Measurements from ENCODE around the gene BMPR2.
"Not testable (repeated sequence)": the region's sequence is repeated elsewhere in the genome, so short reads cannot be mapped to it uniquely, and the experiment has no call there.

The BMPR2 gene

DNA sequence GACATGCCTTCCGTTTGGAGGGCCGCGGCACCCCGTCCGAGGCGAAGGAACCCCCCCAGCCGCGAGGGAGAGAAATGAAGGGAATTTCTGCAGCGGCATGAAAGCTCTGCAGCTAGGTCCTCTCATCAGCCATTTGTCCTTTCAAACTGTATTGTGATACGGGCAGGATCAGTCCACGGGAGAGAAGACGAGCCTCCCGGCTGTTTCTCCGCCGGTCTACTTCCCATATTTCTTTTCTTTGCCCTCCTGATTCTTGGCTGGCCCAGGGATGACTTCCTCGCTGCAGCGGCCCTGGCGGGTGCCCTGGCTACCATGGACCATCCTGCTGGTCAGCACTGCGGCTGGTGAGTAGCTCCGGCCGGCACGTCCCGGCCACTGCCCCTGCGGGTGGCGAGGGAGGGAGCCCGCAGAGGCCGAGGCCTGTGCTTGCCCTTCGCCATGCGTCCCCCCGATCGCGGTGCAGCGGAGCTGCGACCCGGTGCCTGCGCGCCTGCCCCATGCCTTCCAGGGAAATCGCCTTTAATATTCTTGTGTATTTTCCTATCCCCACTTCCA lies 1.2 kb downstream of the BMPR2 start:
- in situ Hi-C loops (cut with HindIII; ENCODE audit: low pct_ligation_motif_present, low pct_unique_long_range_greater_than_20kb, low sequenced_read_pairs): no loop called here
- DNase-seq: peak; percentile 57

DNA sequence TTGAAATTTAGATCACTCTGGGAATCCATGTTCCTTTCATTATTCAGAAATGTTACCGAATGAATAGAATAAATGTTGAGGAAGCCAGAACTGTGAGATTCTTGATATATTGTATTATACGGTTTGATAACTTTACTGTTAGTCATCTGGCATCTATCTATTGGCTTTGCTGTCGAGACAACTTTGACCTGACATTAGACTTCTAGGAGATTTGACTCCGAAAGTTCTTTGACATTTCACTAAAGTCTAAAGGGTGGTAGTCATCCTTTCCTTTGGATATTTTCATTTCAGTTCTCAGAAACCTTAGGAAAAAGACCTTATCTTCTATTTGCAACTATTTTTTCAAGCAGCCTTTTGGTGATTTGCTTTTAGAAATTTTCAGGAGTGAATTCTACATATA lies 1.9 kb downstream of the BMPR2 start:
- peak; percentile 21 for DNase-seq
- in situ Hi-C loops (cut with HindIII; ENCODE audit: low pct_ligation_motif_present, low pct_unique_long_range_greater_than_20kb, low sequenced_read_pairs): no loop called here

DNA sequence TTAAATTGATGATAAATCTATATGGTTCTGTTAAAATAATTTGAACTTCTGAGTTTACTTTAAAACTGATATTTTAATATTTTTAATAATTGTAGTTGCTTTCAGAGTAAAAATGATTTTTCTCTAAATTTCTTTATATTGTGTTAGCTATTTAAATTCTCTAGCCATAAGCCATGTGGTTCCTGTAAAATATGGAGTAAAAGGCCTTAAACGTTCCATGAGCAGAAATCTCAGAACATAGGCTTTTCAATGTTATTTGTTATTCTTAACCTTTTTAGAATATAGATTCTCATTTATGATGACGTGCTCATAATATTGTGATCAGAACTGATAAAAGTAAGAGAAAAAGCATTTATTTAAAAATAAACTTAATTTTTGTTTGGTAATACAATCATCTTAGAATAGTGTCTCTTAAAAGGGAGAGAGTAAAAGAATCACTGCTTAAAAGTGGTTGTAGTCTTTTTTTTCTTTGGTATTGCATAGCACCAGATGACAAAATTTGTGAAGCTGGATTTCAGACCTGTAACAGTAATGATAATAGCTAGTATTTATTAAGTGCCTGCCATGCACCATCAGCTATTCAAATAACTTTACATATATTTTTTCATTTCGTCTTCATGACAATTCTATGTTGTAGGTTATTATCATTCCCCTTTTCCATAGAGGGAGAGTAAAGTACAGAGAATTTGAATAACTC lies 2.7 kb downstream of the BMPR2 start:
- in situ Hi-C loops (cut with HindIII; ENCODE audit: low pct_ligation_motif_present, low pct_unique_long_range_greater_than_20kb, low sequenced_read_pairs): no loop called here

GRCh38 chr2:202382684-202383083 lies 6.6 kb downstream of the BMPR2 start:
- in situ Hi-C loops (cut with HindIII; ENCODE audit: low pct_ligation_motif_present, low pct_unique_long_range_greater_than_20kb, low sequenced_read_pairs): no loop called here
- DNase-seq: no peak

More for the DNA sequence above, 2.7 kb downstream of the BMPR2 start:
- no peak for DNase-seq

- in situ Hi-C loops (cut with HindIII; ENCODE audit: low pct_ligation_motif_present, low pct_unique_long_range_greater_than_20kb, low sequenced_read_pairs); DNase-seq: not testable (repeated sequence)
These were observed 10.4 kb downstream of the BMPR2 start for GRCh38 chr2:202386495-202386894.

- in situ Hi-C loops (cut with HindIII; ENCODE audit: low pct_ligation_motif_present, low pct_unique_long_range_greater_than_20kb, low sequenced_read_pairs): no loop called here
- no peak for DNase-seq
These were observed 11.6 kb downstream of the BMPR2 start for GRCh38 chr2:202387608-202388342.

DNA sequence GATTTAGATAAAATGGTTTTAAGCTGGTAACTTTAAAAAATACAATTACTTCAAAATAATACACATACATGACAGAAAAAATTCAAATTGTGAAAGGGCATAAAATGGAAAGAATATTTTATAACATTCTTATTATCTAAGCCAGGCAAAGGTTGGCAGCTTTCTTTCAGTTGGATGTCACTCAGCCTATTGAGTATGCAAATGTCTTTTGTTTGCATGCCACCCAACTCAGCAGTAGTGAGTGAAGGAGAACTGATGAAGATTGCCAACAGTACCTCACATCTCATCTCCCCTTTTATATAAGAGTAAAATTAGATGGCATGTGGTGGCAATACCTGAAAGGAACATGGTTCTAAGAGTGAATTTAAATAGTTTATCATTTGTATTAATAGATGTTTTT lies 24.8 kb downstream of the BMPR2 start:
- in situ Hi-C loops (cut with HindIII; ENCODE audit: low pct_ligation_motif_present, low pct_unique_long_range_greater_than_20kb, low sequenced_read_pairs): no loop called here
- DNase-seq: no peak

DNA sequence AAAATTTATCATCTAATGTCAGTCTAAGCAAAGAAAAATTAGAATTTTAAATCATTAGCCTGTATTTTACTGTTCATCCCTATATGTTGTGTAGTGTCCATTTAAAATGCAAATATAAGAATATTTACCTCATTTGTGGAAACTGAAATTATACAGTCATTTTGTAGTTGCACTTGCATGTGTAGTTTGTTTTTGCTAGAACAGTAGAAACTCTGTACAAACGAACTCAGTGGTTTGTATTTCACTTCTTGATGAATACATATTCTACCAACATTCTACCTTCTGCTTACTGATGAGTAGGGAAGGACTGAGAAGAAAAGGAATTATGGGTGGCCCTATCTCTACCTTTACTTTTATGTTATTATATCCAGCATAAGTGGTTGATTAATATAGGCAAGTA lies 29.7 kb downstream of the BMPR2 start:
- in situ Hi-C loops (cut with HindIII; ENCODE audit: low pct_ligation_motif_present, low pct_unique_long_range_greater_than_20kb, low sequenced_read_pairs): no loop called here
- no peak for DNase-seq

GRCh38 chr2:202406445-202406978 lies 30.4 kb downstream of the BMPR2 start:
- in situ Hi-C loops (cut with HindIII; ENCODE audit: low pct_ligation_motif_present, low pct_unique_long_range_greater_than_20kb, low sequenced_read_pairs): no loop called here
- DNase-seq: no peak

- DNase-seq: no peak
- in situ Hi-C loops (cut with HindIII; ENCODE audit: low pct_ligation_motif_present, low pct_unique_long_range_greater_than_20kb, low sequenced_read_pairs): no loop called here
These were observed 32.5 kb downstream of the BMPR2 start for GRCh38 chr2:202408546-202409140.

- no peak for DNase-seq
- in situ Hi-C loops (cut with HindIII; ENCODE audit: low pct_ligation_motif_present, low pct_unique_long_range_greater_than_20kb, low sequenced_read_pairs): no loop called here
These were observed 34.0 kb downstream of the BMPR2 start for GRCh38 chr2:202410092-202410491.

DNA sequence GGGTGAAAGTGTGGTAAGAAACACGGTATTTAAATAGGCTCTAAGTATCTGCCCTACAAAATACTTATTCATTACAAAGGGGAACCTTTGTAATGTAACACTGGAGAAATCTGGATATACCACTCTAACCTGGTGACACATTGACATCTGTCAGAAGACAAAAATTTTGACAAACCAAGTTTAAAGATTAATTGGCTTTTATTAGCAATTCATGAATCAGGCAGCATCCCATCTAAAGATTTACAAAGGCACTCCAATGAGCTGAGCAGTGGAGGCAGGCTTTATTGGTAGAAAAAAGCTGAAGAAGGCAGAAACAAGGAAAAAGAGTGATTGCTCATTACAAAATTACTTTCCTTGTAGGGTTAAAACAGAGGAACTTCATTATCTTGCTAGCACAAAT lies 35.0 kb downstream of the BMPR2 start:
- in situ Hi-C loops (cut with HindIII; ENCODE audit: low pct_ligation_motif_present, low pct_unique_long_range_greater_than_20kb, low sequenced_read_pairs): no loop called here
- DNase-seq: no peak

GRCh38 chr2:202418027-202418426 lies 41.9 kb downstream of the BMPR2 start:
- DNase-seq: no peak
- in situ Hi-C loops (cut with HindIII; ENCODE audit: low pct_ligation_motif_present, low pct_unique_long_range_greater_than_20kb, low sequenced_read_pairs): no loop called here

DNA sequence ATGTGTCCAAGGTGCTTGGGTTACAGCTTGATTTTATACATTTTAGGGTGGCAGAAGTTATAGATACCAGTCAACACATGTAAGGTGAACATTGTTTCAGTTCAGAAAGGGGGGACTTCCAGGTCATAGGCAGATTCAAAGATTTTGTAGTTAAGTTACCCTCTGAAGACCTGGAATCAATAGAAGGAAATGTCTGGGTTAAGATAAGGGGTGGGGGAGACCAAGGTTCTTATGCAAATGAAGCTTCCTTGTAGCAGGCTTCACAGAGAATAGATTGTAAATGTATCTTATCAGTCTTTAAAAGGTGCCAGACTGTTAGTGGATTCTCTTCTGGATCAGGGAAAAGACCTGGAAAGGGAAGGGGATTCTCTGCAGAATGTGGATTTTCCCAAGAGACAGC lies 42.4 kb downstream of the BMPR2 start:
- no peak for DNase-seq
- in situ Hi-C loops (cut with HindIII; ENCODE audit: low pct_ligation_motif_present, low pct_unique_long_range_greater_than_20kb, low sequenced_read_pairs): no loop called here

- DNase-seq: no peak
- in situ Hi-C loops (cut with HindIII; ENCODE audit: low pct_ligation_motif_present, low pct_unique_long_range_greater_than_20kb, low sequenced_read_pairs): no loop called here
These were observed 47.0 kb downstream of the BMPR2 start for GRCh38 chr2:202423139-202423538.

DNA sequence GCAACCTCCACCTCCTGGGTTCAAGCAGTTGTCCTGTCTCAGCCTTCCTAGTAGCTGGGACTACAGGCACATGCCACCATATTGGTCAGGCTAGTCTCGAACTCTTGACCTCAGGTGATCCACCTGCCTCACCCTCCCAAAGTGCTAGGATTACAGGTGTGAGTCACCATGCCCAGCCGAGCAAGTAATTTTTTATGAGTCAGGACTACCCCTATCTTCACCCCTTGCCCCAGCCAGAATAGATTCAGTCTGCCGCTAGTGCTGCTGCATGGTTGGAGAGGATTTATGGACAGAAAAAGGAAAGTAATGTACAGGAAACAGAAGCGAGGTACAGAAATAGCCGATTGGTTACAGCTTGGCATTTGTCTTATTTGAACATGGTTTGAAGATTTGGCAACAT lies 48.9 kb downstream of the BMPR2 start:
- in situ Hi-C loops (cut with HindIII; ENCODE audit: low pct_ligation_motif_present, low pct_unique_long_range_greater_than_20kb, low sequenced_read_pairs): no loop called here
- no peak for DNase-seq

DNA sequence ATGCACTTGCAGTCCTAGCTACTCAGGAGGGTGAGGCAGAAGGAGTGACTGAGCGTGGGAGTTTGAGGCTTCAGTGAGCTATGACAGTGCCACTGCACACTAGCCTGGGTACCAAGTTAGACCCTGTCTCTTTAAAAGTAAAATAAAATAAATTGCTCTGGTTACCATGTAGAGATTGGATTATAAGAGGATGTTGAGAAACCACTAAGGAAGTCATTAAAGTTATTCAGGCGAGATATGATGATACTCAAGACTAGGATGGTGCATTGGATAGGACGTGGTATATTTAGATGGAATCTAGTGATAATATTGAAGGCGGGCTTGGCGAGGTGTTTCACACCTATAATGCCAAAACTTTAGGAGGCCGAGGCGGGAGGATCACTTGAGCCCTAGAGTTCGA lies 50.6 kb downstream of the BMPR2 start:
- in situ Hi-C loops (cut with HindIII; ENCODE audit: low pct_ligation_motif_present, low pct_unique_long_range_greater_than_20kb, low sequenced_read_pairs): no loop called here
- DNase-seq: no peak

- in situ Hi-C loops (cut with HindIII; ENCODE audit: low pct_ligation_motif_present, low pct_unique_long_range_greater_than_20kb, low sequenced_read_pairs): no loop called here
- no peak for DNase-seq
These were observed 53.2 kb downstream of the BMPR2 start for GRCh38 chr2:202429164-202429980.

DNA sequence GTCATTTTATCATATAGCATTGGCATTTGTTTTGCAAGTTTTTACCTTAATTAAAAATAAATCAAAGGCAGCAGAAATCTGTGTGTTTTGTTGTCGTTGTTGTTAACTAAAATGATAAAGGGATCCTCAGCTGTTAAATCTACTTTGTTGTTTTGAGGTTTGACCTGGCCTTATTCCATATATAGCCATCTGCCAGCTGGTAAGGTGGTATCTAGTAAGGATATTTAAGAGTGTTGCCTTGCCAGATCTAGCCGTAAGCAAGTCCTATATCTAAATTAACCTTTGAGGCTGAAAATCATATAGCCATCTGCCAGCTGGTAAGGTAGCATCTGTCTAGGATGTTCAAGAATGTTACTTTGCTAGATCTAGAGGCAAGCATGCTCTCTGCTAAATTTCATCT lies 56.6 kb downstream of the BMPR2 start:
- in situ Hi-C loops (cut with HindIII; ENCODE audit: low pct_ligation_motif_present, low pct_unique_long_range_greater_than_20kb, low sequenced_read_pairs): no loop called here

More for the DNA sequence above, 56.6 kb downstream of the BMPR2 start:
- no peak for DNase-seq

Measured in ACHN (cell line).